MM.1S (cell line): ENCODE data around the gene MAPK4.

ENCODE experiments used
- DNase-seq: peaks from one replicate; pipeline ENCODE4 v3.0.0-alpha.2; 2015
- H2AFZ ChIP-seq: fragments of 300-600 bp; sonication (generic); 2 replicates; pipeline ENCODE4 v1.6.0; 2016; ENCODE audit warnings: antibody characterized with exemption, low read length
- H3F3A ChIP-seq: fragments of 300-600 bp; sonication (generic); 2 replicates; pipeline ENCODE4 v1.6.1; 2016; ENCODE audit warnings: mild to moderate bottlenecking, antibody characterized with exemption, low read length, moderate library complexity, mixed read lengths; ENCODE audit not compliant: insufficient read depth
- H3K27ac ChIP-seq: fragments of 300-600 bp; sonication (generic); 2 replicates; pipeline ENCODE4 v1.5.1; 2016; ENCODE audit warnings: mild to moderate bottlenecking, low read length
- H3K27me3 ChIP-seq: fragments of 300-600 bp; sonication (generic); replicated peaks from 2 replicates; pipeline ENCODE4 v1.6.0; 2016; ENCODE audit warnings: low read length; ENCODE audit not compliant: insufficient read depth
- H3K36me3 ChIP-seq: fragments of 300-600 bp; sonication (generic); replicated peaks from 2 replicates; pipeline ENCODE4 v1.6.1; 2016; ENCODE audit warnings: mild to moderate bottlenecking, low read length, mixed read lengths; ENCODE audit not compliant: insufficient read depth
- H3K4me1 ChIP-seq: fragments of 300-600 bp; sonication (generic); 2 replicates; pipeline ENCODE4 v1.6.1; 2016; ENCODE audit warnings: low read length, mixed read lengths
- H3K4me2 ChIP-seq: fragments of 300-600 bp; sonication (generic); 2 replicates; pipeline ENCODE4 v1.6.0; 2016; ENCODE audit warnings: low read depth, low read length
- H3K4me3 ChIP-seq: fragments of 300-600 bp; sonication (generic); 2 replicates; pipeline ENCODE4 v1.5.1; 2016; ENCODE audit warnings: low read length, mixed read lengths
- H3K79me2 ChIP-seq: fragments of 300-600 bp; sonication (generic); 2 replicates; pipeline ENCODE4 v1.6.1; 2016; ENCODE audit warnings: mixed run types, low read length, mixed read lengths
- H3K9ac ChIP-seq: fragments of 300-600 bp; sonication (generic); 2 replicates; pipeline ENCODE4 v1.6.1; 2016; ENCODE audit warnings: low read length, mixed read lengths
- H3K9me2 ChIP-seq: fragments of 300-600 bp; sonication (generic); replicated peaks from 2 replicates; pipeline ENCODE4 v1.6.1; 2016; ENCODE audit warnings: mild to moderate bottlenecking, low read length, mixed read lengths; ENCODE audit not compliant: insufficient read depth
- H3K9me3 ChIP-seq: fragments of 300-600 bp; sonication (generic); replicated peaks from 2 replicates; pipeline ENCODE4 v1.6.1; 2016; ENCODE audit warnings: mild to moderate bottlenecking, low read length, mixed read lengths; ENCODE audit not compliant: insufficient read depth
- H4K20me1 ChIP-seq: fragments of 300-600 bp; sonication (generic); 2 replicates; pipeline ENCODE4 v1.6.1; 2016; ENCODE audit warnings: mild to moderate bottlenecking, low read length, moderate library complexity, mixed read lengths; ENCODE audit not compliant: insufficient read depth
- EZH2 ChIP-seq: fragments of 300-600 bp; sonication (generic); optimal IDR thresholded peaks from 2 replicates; pipeline ENCODE3; 2017; ENCODE audit warnings: low read depth, mild to moderate bottlenecking, antibody characterized with exemption, low read length, mixed read lengths
- EZH2phosphoT487 ChIP-seq: fragments of 300-600 bp; sonication (generic); IDR thresholded peaks from 2 replicates; pipeline ENCODE4 v1.6.1; 2018; ENCODE audit warnings: antibody characterized with exemption, low read length
- TF ChIP-seq, protein P1 (sequence below): fragments of 300-600 bp; sonication (generic); IDR thresholded peaks from 2 replicates; pipeline ENCODE4 v1.5.1; 2016; ENCODE audit warnings: antibody characterized with exemption, low read length, mixed read lengths

Gene MAPK4

DNA sequence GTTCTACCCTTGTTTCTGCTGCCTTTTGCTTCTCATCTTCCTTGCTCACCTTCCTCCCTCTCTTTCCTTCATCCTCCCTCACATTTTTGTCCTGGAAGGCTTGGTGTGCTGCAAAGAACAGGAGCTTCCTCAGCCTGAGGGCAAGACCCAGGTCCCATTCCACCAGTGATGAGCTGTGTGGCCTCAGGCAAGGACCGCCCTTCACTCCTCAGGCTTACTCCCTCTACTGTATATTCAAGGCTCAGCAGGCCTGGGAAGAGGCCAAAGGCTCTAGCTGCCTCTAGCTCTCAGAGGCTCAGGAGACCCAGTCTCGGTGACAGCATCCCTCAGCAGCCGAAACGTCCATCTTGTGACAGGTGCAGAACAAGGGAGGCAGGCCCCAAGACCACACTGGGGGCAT is 162.4 kb downstream of the MAPK4 start:
- no peak for DNase-seq
- no peak overlapping the region for H3K27ac ChIP-seq

DNA sequence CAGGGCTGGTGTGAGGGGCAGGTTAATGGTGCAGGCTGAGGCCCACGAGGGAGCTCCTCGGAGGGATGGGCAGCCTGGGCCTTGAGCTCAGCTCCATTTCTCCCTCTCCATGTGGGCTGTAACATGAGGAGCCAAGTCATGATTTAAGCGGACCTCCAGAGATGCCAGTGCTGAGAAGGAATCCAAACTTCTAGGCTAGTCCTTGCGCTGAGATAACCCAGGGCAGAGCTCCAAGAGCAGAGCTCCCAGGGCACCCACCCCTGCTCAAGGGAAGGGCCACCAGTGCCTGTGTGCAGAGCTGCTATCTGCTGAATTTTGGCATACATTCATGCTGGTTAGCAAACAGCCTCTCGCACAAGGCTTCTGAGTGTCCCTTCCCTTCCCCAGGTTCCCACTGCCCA is 164.9 kb downstream of the MAPK4 start:
- Histone ChIP-seq H3K9me3 (no peaks in the 10 kb centered on the region), H3K4me1 (no peaks in the 10 kb centered on the region), H3K4me3 (no peak overlapping the region), H3K4me2 (no peak overlapping the region), H3K27me3 (no peaks in the 10 kb centered on the region), H3F3A (no peaks in the 10 kb centered on the region), H3K36me3 (no peaks in the 10 kb centered on the region), H2AFZ (no peak overlapping the region), H4K20me1 (no peaks in the 10 kb centered on the region), H3K27ac (no peak overlapping the region), H3K9ac (no peak overlapping the region), H3K79me2 (no peaks in the 10 kb centered on the region), H3K9me2 (no peaks in the 10 kb centered on the region)
- TF ChIP-seq, protein P1, sequence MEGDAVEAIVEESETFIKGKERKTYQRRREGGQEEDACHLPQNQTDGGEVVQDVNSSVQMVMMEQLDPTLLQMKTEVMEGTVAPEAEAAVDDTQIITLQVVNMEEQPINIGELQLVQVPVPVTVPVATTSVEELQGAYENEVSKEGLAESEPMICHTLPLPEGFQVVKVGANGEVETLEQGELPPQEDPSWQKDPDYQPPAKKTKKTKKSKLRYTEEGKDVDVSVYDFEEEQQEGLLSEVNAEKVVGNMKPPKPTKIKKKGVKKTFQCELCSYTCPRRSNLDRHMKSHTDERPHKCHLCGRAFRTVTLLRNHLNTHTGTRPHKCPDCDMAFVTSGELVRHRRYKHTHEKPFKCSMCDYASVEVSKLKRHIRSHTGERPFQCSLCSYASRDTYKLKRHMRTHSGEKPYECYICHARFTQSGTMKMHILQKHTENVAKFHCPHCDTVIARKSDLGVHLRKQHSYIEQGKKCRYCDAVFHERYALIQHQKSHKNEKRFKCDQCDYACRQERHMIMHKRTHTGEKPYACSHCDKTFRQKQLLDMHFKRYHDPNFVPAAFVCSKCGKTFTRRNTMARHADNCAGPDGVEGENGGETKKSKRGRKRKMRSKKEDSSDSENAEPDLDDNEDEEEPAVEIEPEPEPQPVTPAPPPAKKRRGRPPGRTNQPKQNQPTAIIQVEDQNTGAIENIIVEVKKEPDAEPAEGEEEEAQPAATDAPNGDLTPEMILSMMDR, result no peak
- TF ChIP-seq EZH2, result no peak
- TF ChIP-seq EZH2phosphoT487, result no peak
- no peak for DNase-seq

More for the DNA sequence above, 162.4 kb downstream of the MAPK4 start:
- TF ChIP-seq EZH2, result no peak
- Histone ChIP-seq H4K20me1 (no peaks in the 10 kb centered on the region), H3K27me3 (no peaks in the 10 kb centered on the region), H3K79me2 (no peaks in the 10 kb centered on the region), H3K9me3 (no peaks in the 10 kb centered on the region), H3K9me2 (no peaks in the 10 kb centered on the region), H3K4me2 (no peak overlapping the region), H3K4me3 (no peak overlapping the region), H3F3A (no peaks in the 10 kb centered on the region), H3K4me1 (no peaks in the 10 kb centered on the region), H2AFZ (no peak overlapping the region), H3K36me3 (no peaks in the 10 kb centered on the region), H3K9ac (no peak overlapping the region)

DNA sequence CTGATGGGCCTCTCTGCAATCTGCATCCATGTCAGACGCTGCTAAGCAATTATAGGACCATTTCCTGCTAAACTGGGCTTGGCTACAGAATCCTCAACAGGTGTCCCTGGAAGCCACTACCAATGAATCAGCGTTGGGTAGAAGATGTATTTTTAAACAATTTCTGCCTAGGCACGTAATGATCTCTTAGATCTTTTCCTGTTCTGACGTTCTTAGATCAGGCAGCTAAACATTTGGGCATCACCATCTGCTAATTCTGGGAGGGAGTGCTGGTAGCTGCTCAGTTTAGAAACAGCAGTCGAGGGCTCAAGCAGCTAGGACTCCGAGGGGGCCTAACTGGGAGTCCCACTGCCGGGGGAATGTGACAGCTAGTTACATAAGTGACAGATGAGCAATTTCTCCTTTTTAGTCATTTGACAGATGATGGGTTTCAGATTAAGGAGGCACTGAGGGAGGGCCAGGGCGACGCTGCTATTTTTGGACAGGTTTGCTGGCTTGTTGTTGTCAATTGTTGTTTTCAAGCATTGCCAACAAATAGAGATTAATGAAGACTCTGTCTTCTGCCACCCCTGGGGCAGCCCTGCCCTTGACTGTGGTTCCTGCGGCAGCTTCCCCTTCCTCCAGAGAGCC is 167.2 kb downstream of the MAPK4 start:
- Histone ChIP-seq H3K4me2 (no peak overlapping the region), H3K27ac (no peak overlapping the region), H4K20me1 (no peaks in the 10 kb centered on the region), H3K79me2 (no peaks in the 10 kb centered on the region), H3F3A (no peaks in the 10 kb centered on the region), H3K4me1 (no peaks in the 10 kb centered on the region), H3K9ac (no peak overlapping the region), H3K4me3 (no peak overlapping the region), H2AFZ (no peak overlapping the region), H3K9me2 (no peaks in the 10 kb centered on the region), H3K36me3 (no peaks in the 10 kb centered on the region), H3K27me3 (no peaks in the 10 kb centered on the region), H3K9me3 (no peaks in the 10 kb centered on the region)
- DNase-seq, result no peak
- TF ChIP-seq, protein P1, result no peak
- TF ChIP-seq EZH2 (no peak), EZH2phosphoT487 (no peak)

DNA sequence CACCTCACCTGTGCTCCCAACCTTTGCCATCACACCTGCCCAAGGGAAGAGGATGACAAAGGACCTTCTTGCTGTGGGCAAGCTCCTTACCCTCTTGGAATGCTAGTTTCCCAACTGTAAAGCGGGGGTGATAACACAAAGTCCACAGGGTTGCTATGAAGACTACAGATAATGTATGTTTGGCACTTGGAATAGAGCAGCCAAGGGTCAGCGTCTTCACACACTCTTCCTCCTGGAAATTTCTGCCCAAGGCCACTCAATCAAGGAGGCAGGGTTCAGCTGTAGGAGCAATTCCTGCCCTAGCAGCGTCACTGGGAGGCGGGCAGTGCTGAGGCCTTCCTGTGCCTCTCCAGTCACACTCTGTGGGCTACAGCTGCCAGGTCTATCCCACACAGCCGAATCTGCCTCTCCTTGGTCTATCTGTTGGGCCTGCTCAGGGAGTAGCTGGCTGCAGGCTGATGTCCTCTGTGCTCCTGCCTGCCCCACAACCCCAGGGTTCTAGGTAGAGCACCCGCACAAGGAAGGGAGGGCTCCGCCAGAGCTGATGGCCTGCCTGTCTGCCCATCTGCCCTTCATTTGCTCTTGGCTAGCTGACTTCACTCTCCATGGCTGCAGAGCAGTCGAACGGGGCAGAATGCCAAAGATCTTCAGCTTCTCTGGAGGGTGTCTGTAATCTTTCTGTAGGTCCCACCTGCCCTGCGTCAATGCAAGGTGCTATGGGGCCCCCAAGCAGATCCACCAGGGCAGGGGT is 168.0 kb downstream of the MAPK4 start:
- H3K27ac ChIP-seq, result no peak overlapping the region
- no peak for DNase-seq
- no peaks in the 10 kb centered on the region for H3K36me3 ChIP-seq
- H3K9me3 ChIP-seq, result no peaks in the 10 kb centered on the region
- H3K9ac ChIP-seq, result no peak overlapping the region
- H3F3A ChIP-seq, result no peaks in the 10 kb centered on the region
- H3K4me2 ChIP-seq, result no peak overlapping the region
- no peak overlapping the region for H2AFZ ChIP-seq
- H3K79me2 ChIP-seq, result no peaks in the 10 kb centered on the region
- no peaks in the 10 kb centered on the region for H3K27me3 ChIP-seq
- no peaks in the 10 kb centered on the region for H3K9me2 ChIP-seq
- TF ChIP-seq, protein P1, result no peak
- no peak for TF ChIP-seq EZH2
- no peak for TF ChIP-seq EZH2phosphoT487
- H3K4me3 ChIP-seq, result no peak overlapping the region
- no peaks in the 10 kb centered on the region for H4K20me1 ChIP-seq
- no peaks in the 10 kb centered on the region for H3K4me1 ChIP-seq
